Esophagus squamous epithelium (tissue), 5 donors: Measurements from ENCODE around the gene TRMU. TPM values are rescaled to one million over a fixed set of nuclear protein-coding genes. Genes with fewer than 3 reads are reported as not detected.

Experiments used
- DNase-seq: peaks from one replicate; lab custom pipeline; 2025; lab: John Stamatoyannopoulos, UW
- H3K27ac ChIP-seq, 4 donors: fragments of 200-600 bp; sonication (generic); one replicate each; pipeline ENCODE4 v1.5.1; 2016 to 2019; ENCODE audit warnings: mild to moderate bottlenecking in 1 of 4
- H3K27me3 ChIP-seq, 4 donors: fragments of 200-600 bp; sonication (generic); 1 replicate in 3 of 4; 2 replicates in 1 of 4; pipeline versions ENCODE4 v1.5.1 to v1.6.0; 2017 to 2021; ENCODE audit warnings: antibody characterized with exemption in 1 of 4
- H3K36me3 ChIP-seq, 3 donors: fragments of 200-600 bp; sonication (generic); one replicate each; pipeline ENCODE4 v1.5.1; 2016 to 2019
- H3K4me1 ChIP-seq, 3 donors: fragments of 200-600 bp; sonication (generic); one replicate each; pipeline ENCODE4 v1.5.1; 2017 to 2019
- H3K4me3 ChIP-seq, 4 donors: fragments of 200-600 bp; sonication (generic); 1 replicate in 3 of 4; 2 replicates in 1 of 4; pipeline ENCODE4 v1.5.1; 2016 to 2019; ENCODE audit warnings: mild to moderate bottlenecking in 2 of 4, moderate library complexity in 1 of 4
- H3K9me3 ChIP-seq, 3 donors: fragments of 200-600 bp; sonication (generic); one replicate each; pipeline ENCODE4 v1.5.1; 2016 to 2019
- CTCF ChIP-seq, 6 experiments: fragments of 450-650 bp in 4 of 6; fragments of 200-600 bp in 2 of 6; sonication (generic) in 2 of 6; IDR thresholded peaks; one replicate each; pipeline ENCODE4 v1.5.1; 2016 to 2019; ENCODE audit warnings: antibody characterized with exemption in 6 of 6, mild to moderate bottlenecking in 4 of 6, moderate library complexity in 4 of 6
- POLR2A ChIP-seq, 4 donors: fragments of 450-650 bp; IDR thresholded peaks; one replicate each; pipeline ENCODE4 v1.6.1; 2017; ENCODE audit warnings: antibody characterized with exemption in 4 of 4, mild to moderate bottlenecking in 4 of 4, moderate library complexity in 3 of 4
- WGBS, 2 donors: methylation state at CpG; one replicate each; pipeline ENCODE4 v1.1.5; 2018; 5-methylcytosine and 5-hydroxymethylcytosine counted together
- intact Hi-C: fragments of 100-400 bp; cut with DNase I; formaldehyde crosslinking; loops from one replicate; pipeline ENCODE4 v1.15.0; 2022
- total RNA-seq, 4 donors: library from RNA; depleted of rRNA; stranded (reverse); fragments of >200 nt; gene quantifications; one replicate each; pipeline ENCODE4 v1.1.0, GENCODE V29; 2016
- donor health status: DM: yes; HTN: yes; CAD: no.

The TRMU gene
- total RNA-seq, 4 donors from 2014 or later: 17.7 to 43.1 (median 32.5) TPM

GRCh38 chr22:46328797-46329196 is 6.7 kb upstream of the TRMU start:
- Histone ChIP-seq H3K36me3 (peaks cover 0 to 33% (median 0%) of the 10 kb centered on the region in 3 donors), H3K4me1 (no peaks in the 10 kb centered on the region)
- WGBS, 2 donors: 94 to 100% methylated on average over 8 to 11 of the region's 11 CpGs

GRCh38 chr22:46329616-46330015 is 5.9 kb upstream of the TRMU start:
- Histone ChIP-seq H3K4me1 (peaks cover 0 to 2% (median 0%) of the 10 kb centered on the region in 3 donors), H3K36me3 (peaks cover 0 to 33% (median 0%) of the 10 kb centered on the region in 3 donors), H3K9me3 (no peaks in the 10 kb centered on the region), H3K27ac (no peak overlapping the region), H3K27me3 (no peaks in the 10 kb centered on the region), H3K4me3 (no peak overlapping the region)
- DNase-seq: no peak
- 90 to 91% methylated on average over 7 to 8 of the region's 8 CpGs for WGBS, 2 donors
- TF ChIP-seq POLR2A (IDR thresholded peaks at IDR 0.05) (no peak), CTCF (IDR thresholded peaks at IDR 0.05) (no peak)
- intact Hi-C loops: no loop called here

More at GRCh38 chr22:46328797-46329196, 6.7 kb upstream of the TRMU start:
- Histone ChIP-seq H3K27me3 (no peaks in the 10 kb centered on the region), H3K4me3 (no peak overlapping the region), H3K9me3 (no peaks in the 10 kb centered on the region), H3K27ac (no peak overlapping the region)
- no peak for DNase-seq
- intact Hi-C loops: no loop called here
- TF ChIP-seq POLR2A (IDR thresholded peaks at IDR 0.05): no peak
- no peak for TF ChIP-seq CTCF (IDR thresholded peaks at IDR 0.05)

GRCh38 chr22:46330426-46330825 is 5.1 kb upstream of the TRMU start:
- Histone ChIP-seq H3K27me3 (no peaks in the 10 kb centered on the region), H3K4me3 (no peak overlapping the region), H3K9me3 (no peaks in the 10 kb centered on the region), H3K4me1 (peaks cover 0 to 7% (median 0%) of the 10 kb centered on the region in 3 donors), H3K36me3 (peaks cover 0 to 32% (median 0%) of the 10 kb centered on the region in 3 donors), H3K27ac (no peak overlapping the region)
- no peak for DNase-seq
- WGBS, 2 donors: 96 to 100% methylated on average over 4 of the region's 4 CpGs
- no peak for TF ChIP-seq POLR2A (IDR thresholded peaks at IDR 0.05)
- TF ChIP-seq CTCF (IDR thresholded peaks at IDR 0.05): no peak
- intact Hi-C loops: no loop called here

GRCh38 chr22:46331496-46331895 is 4.0 kb upstream of the TRMU start:
- Histone ChIP-seq H3K4me1 (peaks cover under 1 to 13% (median 2%) of the 10 kb centered on the region in 3 donors), H3K9me3 (no peaks in the 10 kb centered on the region), H3K27ac (no peak overlapping the region), H3K4me3 (no peak overlapping the region), H3K27me3 (no peaks in the 10 kb centered on the region), H3K36me3 (peaks cover 0 to 25% (median 0%) of the 10 kb centered on the region in 3 donors)
- intact Hi-C loops: no loop called here
- no peak for TF ChIP-seq CTCF (IDR thresholded peaks at IDR 0.05)
- no peak for TF ChIP-seq POLR2A (IDR thresholded peaks at IDR 0.05)
- WGBS, 2 donors: 84 to 95% methylated on average over 7 to 8 of the region's 23 CpGs
- no peak for DNase-seq

- no peaks in the 10 kb centered on the region for H3K27me3 ChIP-seq
Observed at GRCh38 chr22:46336119-46337078, 885 bp downstream of the TRMU start.

More at GRCh38 chr22:46336119-46337078, 885 bp downstream of the TRMU start:
- Histone ChIP-seq H3K27ac (peak overlapping the region; percentile 91 to 96 (median 94)), H3K9me3 (no peaks in the 10 kb centered on the region), H3K4me3 (peak overlapping the region; percentile 61 to 86 (median 86)), H3K4me1 (peaks cover 10 to 26% (median 12%) of the 10 kb centered on the region in 3 donors), H3K36me3 (peaks cover 12 to 41% (median 14%) of the 10 kb centered on the region in 3 donors)
- intact Hi-C loops: no loop called here
- WGBS, 2 donors: 15 to 19% methylated on average over 16 to 21 of the region's 42 CpGs
- DNase-seq: no peak
- no peak for TF ChIP-seq CTCF (IDR thresholded peaks at IDR 0.05)
- no peak for TF ChIP-seq POLR2A (IDR thresholded peaks at IDR 0.05)
